H9 (cell line): ENCODE data around the gene PDE1C. TPM values are rescaled to one million over a fixed set of nuclear protein-coding genes. Genes with fewer than 3 reads are reported as not detected.

Source experiments
- DNase-seq: peaks from one replicate; pipeline ENCODE4 v3.0.0-alpha.2; 2017
- H2AFZ ChIP-seq: one replicate; pipeline ENCODE4 v1.6.1; 2013; ENCODE audit warnings: mild to moderate bottlenecking, low read length, control low read depth, moderate library complexity
- H2AK5ac ChIP-seq: 2 replicates; pipeline ENCODE4 v1.6.1; 2013; ENCODE audit warnings: low read length, control low read depth, mixed read lengths; ENCODE audit not compliant: insufficient read length
- H2BK120ac ChIP-seq: one replicate; pipeline ENCODE4 v1.6.1; 2013; ENCODE audit warnings: low read depth, mild to moderate bottlenecking, low read length, control low read depth, inconsistent platforms; ENCODE audit not compliant: poor library complexity, severe bottlenecking
- H2BK12ac ChIP-seq: 2 replicates; pipeline ENCODE4 v1.6.1; 2013; ENCODE audit warnings: low read length, control low read depth, mixed read lengths, low read depth; ENCODE audit not compliant: insufficient read length
- H2BK15ac ChIP-seq: 2 replicates; pipeline ENCODE4 v1.6.1; 2013; ENCODE audit warnings: low read depth, low read length, control low read depth
- H2BK20ac ChIP-seq: one replicate; pipeline ENCODE4 v1.6.1; 2013; ENCODE audit warnings: low read depth, mild to moderate bottlenecking, low read length, control low read depth, inconsistent platforms; ENCODE audit not compliant: poor library complexity, severe bottlenecking
- H2BK5ac ChIP-seq: 2 replicates; pipeline ENCODE4 v1.6.1; 2013; ENCODE audit warnings: low read length, control low read depth, mixed read lengths; ENCODE audit not compliant: insufficient read length
- H3K14ac ChIP-seq: 2 replicates; pipeline ENCODE4 v1.6.1; 2013; ENCODE audit warnings: low read length, control low read depth; ENCODE audit not compliant: insufficient read depth
- H3K18ac ChIP-seq: 2 replicates; pipeline ENCODE4 v1.6.1; 2013; ENCODE audit warnings: low read depth, mild to moderate bottlenecking, mixed read lengths, low read length, control low read depth; ENCODE audit not compliant: insufficient read length
- H3K23ac ChIP-seq: 2 replicates; pipeline ENCODE4 v1.6.1; 2013; ENCODE audit warnings: low read length, control low read depth, mixed read lengths, low read depth; ENCODE audit not compliant: insufficient read length
- H3K23me2 ChIP-seq: 2 replicates; pipeline ENCODE4 v1.6.1; 2013; ENCODE audit warnings: low read depth, mild to moderate bottlenecking, mixed read lengths, low read length, control low read depth; ENCODE audit not compliant: insufficient read length, poor library complexity, severe bottlenecking
- H3K27ac ChIP-seq: 2 replicates; pipeline ENCODE4 v1.5.1; 2013; ENCODE audit warnings: low read length, control low read depth, mixed read lengths, low read depth; ENCODE audit not compliant: insufficient read length
- H3K27me3 ChIP-seq: 2 replicates; pipeline ENCODE4 v1.6.1; 2013; ENCODE audit warnings: low read length, control low read depth, inconsistent platforms; ENCODE audit not compliant: insufficient read depth
- H3K4ac ChIP-seq: 2 replicates; pipeline ENCODE4 v1.6.1; 2013; ENCODE audit warnings: low read depth, mild to moderate bottlenecking, control low read depth, inconsistent platforms, low read length, moderate library complexity
- H3K4me1 ChIP-seq: 2 replicates; pipeline ENCODE4 v1.6.1; 2013; ENCODE audit warnings: low read length, control low read depth, inconsistent platforms; ENCODE audit not compliant: insufficient read depth
- H3K4me2 ChIP-seq: 2 replicates; pipeline ENCODE4 v1.6.1; 2013; ENCODE audit warnings: low read length, control low read depth, mixed read lengths; ENCODE audit not compliant: insufficient read length, insufficient read depth
- H3K56ac ChIP-seq: 2 replicates; pipeline ENCODE4 v1.6.1; 2013; ENCODE audit warnings: low read depth, mild to moderate bottlenecking, mixed read lengths, low read length, control low read depth; ENCODE audit not compliant: insufficient read length
- H3K79me1 ChIP-seq: 2 replicates; pipeline ENCODE4 v1.6.1; 2013; ENCODE audit warnings: low read depth, mild to moderate bottlenecking, moderate library complexity, low read length, control low read depth, inconsistent platforms; ENCODE audit not compliant: insufficient read depth, poor library complexity, severe bottlenecking
- H3K79me2 ChIP-seq: 2 replicates; pipeline ENCODE4 v1.6.1; 2013; ENCODE audit warnings: low read length, control low read depth, inconsistent platforms; ENCODE audit not compliant: insufficient read depth
- H3K9ac ChIP-seq: 2 replicates; pipeline ENCODE4 v1.6.1; 2013; ENCODE audit warnings: low read length, control low read depth, mixed read lengths; ENCODE audit not compliant: insufficient read length; ENCODE audit errors: extremely low read depth
- H3K9me3 ChIP-seq: one replicate; pipeline ENCODE4 v1.6.1; 2013; ENCODE audit warnings: low read depth, low read length, inconsistent platforms; ENCODE audit not compliant: control insufficient read depth
- H3T11ph ChIP-seq: one replicate; pipeline ENCODE4 v1.6.1; 2013; ENCODE audit warnings: mild to moderate bottlenecking, low read length, control low read depth, inconsistent platforms
- H4K20me1 ChIP-seq: one replicate; pipeline ENCODE4 v1.6.1; 2013; ENCODE audit not compliant: control insufficient read depth, insufficient read length, insufficient read depth
- H4K5ac ChIP-seq: 2 replicates; pipeline ENCODE4 v1.6.1; 2013; ENCODE audit warnings: low read depth, mild to moderate bottlenecking, mixed read lengths, low read length, control low read depth; ENCODE audit not compliant: insufficient read length
- H4K8ac ChIP-seq: replicated peaks from 2 replicates; pipeline ENCODE4 v1.6.1; 2013; ENCODE audit warnings: low read length, control low read depth, mixed read lengths, low read depth; ENCODE audit not compliant: insufficient read length
- H4K91ac ChIP-seq: 2 replicates; pipeline ENCODE4 v1.6.1; 2013; ENCODE audit warnings: low read depth, mild to moderate bottlenecking, moderate library complexity, mixed read lengths, low read length, control low read depth; ENCODE audit not compliant: insufficient read length
- H3K27ac Mint-ChIP-seq, 3 experiments: 2 replicates in 2 of 3; 3 replicates in 1 of 3; pipeline ENCODE4 v1.8.0; 2020 to 2021; ENCODE audit warnings: mixed read lengths in 3 of 3, mild to moderate bottlenecking in 1 of 3, moderate library complexity in 1 of 3
- H3K27me3 Mint-ChIP-seq: 2 replicates; pipeline ENCODE4 v1.8.0; 2021; ENCODE audit warnings: low read depth, mild to moderate bottlenecking, moderate library complexity, mixed read lengths
- H3K36me3 Mint-ChIP-seq, 3 experiments: 2 replicates in 2 of 3; 3 replicates in 1 of 3; pipeline ENCODE4 v1.8.0; 2020 to 2021; ENCODE audit warnings: low read depth in 3 of 3, mixed read lengths in 3 of 3; ENCODE audit not compliant: insufficient read depth in 1 of 3
- H3K4me1 Mint-ChIP-seq, 2 experiments: 2 replicates each; pipeline ENCODE4 v1.8.0; 2020; ENCODE audit warnings: mixed read lengths in 2 of 2
- H3K4me3 Mint-ChIP-seq, 2 experiments: 2 replicates in 1 of 2; 3 replicates in 1 of 2; pipeline ENCODE4 v1.8.0; 2020 to 2021; ENCODE audit warnings: mild to moderate bottlenecking in 2 of 2, mixed read lengths in 2 of 2, moderate library complexity in 1 of 2
- H3K9me3 Mint-ChIP-seq, 2 experiments: 2 replicates in 1 of 2; 3 replicates in 1 of 2; pipeline ENCODE4 v1.8.0; 2020; ENCODE audit warnings: mild to moderate bottlenecking in 2 of 2, mixed read lengths in 2 of 2, moderate library complexity in 1 of 2
- CTCF ChIP-seq: fragments of 200-600 bp; sonication (generic); conservative IDR thresholded peaks from 3 replicates; pipeline ENCODE4 v1.8.0; 2021; ENCODE audit warnings: antibody characterized with exemption, mild to moderate bottlenecking
- WGBS: extraction: QIAGEN DNeasy Blood & Tissue Kit; methylation state at CpG from one replicate; pipeline ENCODE4 v1.1.7; 2013; ENCODE audit warnings: missing lambda C conversion rate, low lambda C conversion rate, mixed read lengths; ENCODE audit not compliant: insufficient read length; ENCODE audit errors: extremely low coverage; 5-methylcytosine and 5-hydroxymethylcytosine counted together
- total RNA-seq: library from RNA; stranded (reverse); gene quantifications from 2 replicates; pipeline ENCODE4 v1.2.1, GENCODE V29; 2021

The PDE1C gene
- total RNA-seq, 1 experiment from 2014 or later, result 0.17 TPM

- H3K23me2 ChIP-seq, result no peaks in the 10 kb centered on the region
- H3K56ac ChIP-seq, result no peak overlapping the region
- H3K4me1 ChIP-seq, result no peaks in the 10 kb centered on the region
- H3K9ac ChIP-seq, result no peak overlapping the region
- no peak overlapping the region for H2BK20ac ChIP-seq
- TF ChIP-seq CTCF, result no peak
- no peak overlapping the region for H2BK120ac ChIP-seq
- WGBS, result no CpG with 5 or more reads among the region's 2 CpGs
- Mint-ChIP-seq H3K4me1 (peaks cover 3% of the 10 kb centered on the region in 2 experiments; a peak in 3 of 4 replicates), H3K27me3 (peaks cover 29% of the 10 kb centered on the region), H3K36me3 (no peaks in the 10 kb centered on the region), H3K9me3 (no peaks in the 10 kb centered on the region; a peak in 1 of 5 replicates), H3K4me3 (no peak overlapping the region), H3K27ac (no peak overlapping the region)
- H4K20me1 ChIP-seq, result no peaks in the 10 kb centered on the region
- H3K9me3 ChIP-seq, result no peaks in the 10 kb centered on the region
- H3K79me1 ChIP-seq, result no peaks in the 10 kb centered on the region
- H3K14ac ChIP-seq, result no peak overlapping the region
- H4K5ac ChIP-seq, result no peak overlapping the region
- no peak overlapping the region for H2BK5ac ChIP-seq
- H2BK12ac ChIP-seq, result no peak overlapping the region
- no peaks in the 10 kb centered on the region for H3K79me2 ChIP-seq
- no peak overlapping the region for H3T11ph ChIP-seq
- no peak overlapping the region for H3K4ac ChIP-seq
- H3K27ac ChIP-seq, result no peak overlapping the region
- no peak overlapping the region for H4K91ac ChIP-seq
- H3K18ac ChIP-seq, result no peak overlapping the region
- H3K23ac ChIP-seq, result no peak overlapping the region
- H2AK5ac ChIP-seq, result no peak overlapping the region
- no peak overlapping the region for H3K4me2 ChIP-seq
- no peak for DNase-seq
- no peaks in the 10 kb centered on the region; the same call in 1 of the 2 replicates for H3K27me3 ChIP-seq
- no peak overlapping the region for H2AFZ ChIP-seq
- no peak overlapping the region for H4K8ac ChIP-seq
- H2BK15ac ChIP-seq, result no peak overlapping the region
Measured at GRCh38 chr7:31851119-31851518, 219.1 kb downstream of the PDE1C start.
